HG03064 (cell line): Measurements from ENCODE around the gene ST6GALNAC2.

Source experiments
- ATAC-seq: cut with Tn5 transposase; IDR thresholded peaks from one replicate; pipeline ENCODE4 v1.9.1; 2021; ENCODE audit warnings: low read depth; ENCODE audit not compliant: unreplicated experiment

ST6GALNAC2 gene

GRCh38 chr17:76601065-76601464, 15.4 kb upstream of the ST6GALNAC2 start:
- ATAC-seq: no peak

GRCh38 chr17:76599694-76600460, 14.2 kb upstream of the ST6GALNAC2 start:
- no peak for ATAC-seq

GRCh38 chr17:76598004-76598439, 12.4 kb upstream of the ST6GALNAC2 start:
- no peak for ATAC-seq

- ATAC-seq: no peak
Observed at GRCh38 chr17:76597156-76598003, 11.7 kb upstream of the ST6GALNAC2 start.

GRCh38 chr17:76594690-76595089, 9.0 kb upstream of the ST6GALNAC2 start:
- no peak for ATAC-seq

- ATAC-seq: no peak
Observed at GRCh38 chr17:76593959-76594358, 8.3 kb upstream of the ST6GALNAC2 start.

GRCh38 chr17:76593384-76593826, 7.7 kb upstream of the ST6GALNAC2 start:
- ATAC-seq: no peak

- ATAC-seq: no peak
Observed at GRCh38 chr17:76588182-76588581, 2.5 kb upstream of the ST6GALNAC2 start.

- ATAC-seq: no peak
Observed at GRCh38 chr17:76586741-76587487, 1.3 kb upstream of the ST6GALNAC2 start.

GRCh38 chr17:76585033-76585648, 519 bp downstream of the ST6GALNAC2 start:
- no peak for ATAC-seq

- ATAC-seq: no peak
Observed at GRCh38 chr17:76584427-76585032, 1.1 kb downstream of the ST6GALNAC2 start.

- ATAC-seq: no peak
Observed at GRCh38 chr17:76582660-76583059, 3.0 kb downstream of the ST6GALNAC2 start.

- ATAC-seq: no peak
Observed at GRCh38 chr17:76581515-76581914, 4.1 kb downstream of the ST6GALNAC2 start.

- no peak for ATAC-seq
Observed at GRCh38 chr17:76579281-76579680, 6.4 kb downstream of the ST6GALNAC2 start.

GRCh38 chr17:76578376-76578775, 7.3 kb downstream of the ST6GALNAC2 start:
- ATAC-seq: no peak

- no peak for ATAC-seq
Observed at GRCh38 chr17:76577876-76578275, 7.8 kb downstream of the ST6GALNAC2 start.

- ATAC-seq: no peak
Observed at GRCh38 chr17:76576189-76576588, 9.5 kb downstream of the ST6GALNAC2 start.

- ATAC-seq: no peak
Observed at GRCh38 chr17:76575570-76575969, 10.1 kb downstream of the ST6GALNAC2 start.

GRCh38 chr17:76574166-76574565, 11.5 kb downstream of the ST6GALNAC2 start:
- ATAC-seq: no peak

- no peak for ATAC-seq
Observed at GRCh38 chr17:76573096-76573495, 12.6 kb downstream of the ST6GALNAC2 start.
